Activated T-helper 9 cell treated with anti-CD3 and anti-CD28 coated beads, Interleukin-2, amount 50 U/mL, for 16 hours (primary cell): ENCODE results near the gene TBC1D1.

Experiments
- DNase-seq: peaks from one replicate; pipeline ENCODE4 v3.0.0-alpha.2; 2020; ENCODE audit warnings: low read depth

TBC1D1 gene

GRCh38 chr4:37991623-37992410, 100.9 kb downstream of the TBC1D1 start:
- no peak for DNase-seq

DNA sequence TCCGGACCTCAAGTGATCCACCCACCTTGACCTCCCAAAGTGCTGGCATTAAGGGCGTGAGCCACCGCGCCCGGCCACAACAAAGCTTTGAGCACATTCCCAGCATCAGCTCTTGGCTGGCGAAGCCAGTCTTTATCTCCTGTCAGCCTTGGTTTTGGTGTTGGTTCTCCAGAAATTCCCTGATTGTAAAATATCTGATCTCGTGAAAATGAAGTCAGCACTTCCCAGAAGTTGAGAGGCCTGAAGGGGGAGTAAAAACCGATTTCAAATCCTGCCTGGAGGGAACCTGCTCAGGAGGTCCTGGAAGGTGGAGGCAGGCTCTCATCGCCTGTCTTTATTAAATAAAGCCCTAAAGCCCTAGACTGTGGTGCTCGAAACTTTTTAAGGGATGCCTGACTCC, 102.9 kb downstream of the TBC1D1 start:
- DNase-seq: no peak

- no peak for DNase-seq
Observed at GRCh38 chr4:37994569-37994968, 103.7 kb downstream of the TBC1D1 start.

DNA sequence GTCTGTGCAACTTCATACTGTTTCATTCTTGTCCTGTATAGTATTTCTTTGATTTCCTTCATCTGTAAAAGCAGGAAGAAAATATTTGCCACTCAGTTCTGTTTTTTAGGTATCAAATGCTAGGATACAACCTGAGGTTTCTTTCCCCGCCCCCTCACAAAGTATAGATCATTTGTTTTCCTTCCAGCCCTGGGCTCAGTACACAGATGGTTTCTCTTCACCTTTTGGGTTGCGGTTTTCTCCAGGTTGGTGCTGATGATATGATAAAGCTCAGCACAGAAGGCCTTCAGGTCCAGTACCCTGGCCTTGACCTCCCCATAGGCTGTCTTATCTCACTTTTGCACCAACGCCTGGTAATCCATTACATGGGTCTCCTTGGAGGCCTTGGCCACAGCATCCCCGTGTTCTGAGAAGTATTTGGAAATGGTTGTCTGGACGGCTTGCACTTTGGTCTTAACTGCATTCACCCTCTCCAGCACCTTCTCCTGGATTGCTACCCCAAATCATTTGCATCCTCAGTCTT, 104.5 kb downstream of the TBC1D1 start:
- no peak for DNase-seq

- DNase-seq: no peak
Observed at GRCh38 chr4:37995981-37996775, 105.3 kb downstream of the TBC1D1 start.

DNA sequence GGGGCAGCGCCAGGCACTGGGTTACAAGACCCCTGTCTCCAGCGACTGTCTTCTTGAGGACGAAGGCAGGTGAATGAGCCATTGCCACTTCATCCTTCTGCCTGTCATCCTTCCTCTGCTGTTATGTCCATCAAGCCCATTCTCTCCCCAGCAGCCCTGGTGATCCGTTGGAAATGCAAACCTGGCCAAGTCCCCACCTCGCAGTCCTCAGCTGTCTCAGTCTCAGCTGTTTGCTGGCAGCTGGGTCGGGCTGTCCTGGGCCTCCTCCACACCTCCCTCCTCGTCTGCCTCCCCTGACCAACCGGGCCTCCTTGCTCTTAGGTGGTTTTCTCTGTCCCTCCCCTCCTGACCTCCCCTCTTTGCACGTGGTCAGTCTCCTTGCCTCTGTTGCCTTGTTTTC, 107.3 kb downstream of the TBC1D1 start:
- DNase-seq: no peak

DNA sequence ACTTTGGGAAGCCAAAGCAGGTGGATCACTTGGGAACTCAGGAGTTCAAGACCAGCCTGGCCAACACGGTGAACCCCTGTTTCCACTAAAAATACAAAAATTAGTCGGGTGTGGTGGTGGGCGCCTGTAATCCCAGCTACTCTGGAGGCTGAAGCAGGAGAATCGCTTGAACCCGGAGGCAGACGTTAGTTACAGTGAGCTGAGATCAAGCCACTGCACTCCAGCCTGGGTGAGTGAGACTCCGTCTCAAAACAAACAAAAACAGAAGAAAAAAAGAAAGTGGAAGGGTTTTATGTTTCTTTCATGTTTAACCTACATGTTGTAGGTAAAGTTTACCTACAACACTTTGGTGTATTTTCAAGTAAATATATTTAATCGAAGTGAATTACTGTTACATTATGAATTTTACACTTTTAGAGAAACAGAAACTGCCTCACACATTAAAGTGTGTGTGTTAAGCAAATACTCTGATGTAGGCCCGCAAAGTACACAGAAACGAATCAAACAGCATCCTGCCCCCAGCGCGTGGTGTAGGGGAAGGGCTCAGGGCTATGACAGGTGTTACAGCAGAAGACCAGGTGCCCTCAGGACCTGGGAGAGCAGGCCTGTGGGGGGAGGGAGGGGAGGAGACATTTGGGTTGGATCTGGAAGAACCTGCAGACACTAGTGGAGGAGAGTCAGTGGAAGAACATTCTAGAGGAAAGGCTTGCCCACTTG, 108.3 kb downstream of the TBC1D1 start:
- no peak for DNase-seq

DNA sequence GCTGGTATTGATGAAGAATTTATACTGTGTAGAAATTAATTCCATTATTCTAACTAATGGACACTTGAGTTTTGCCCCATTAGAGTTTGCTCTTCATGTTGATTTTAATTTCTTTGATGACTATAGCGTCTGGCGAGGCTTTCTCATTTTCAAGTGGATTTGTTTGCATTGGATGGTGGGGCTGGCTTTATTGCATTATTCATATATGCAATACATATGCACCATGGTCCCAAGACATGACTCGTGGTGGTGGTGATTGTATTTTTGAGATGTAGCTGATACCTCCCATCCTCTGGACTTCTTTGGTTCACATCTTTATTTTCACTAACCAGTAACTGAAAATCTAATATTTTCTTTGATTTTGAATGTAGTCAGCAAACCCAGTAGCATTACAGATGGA, 109.1 kb downstream of the TBC1D1 start:
- DNase-seq: no peak

DNA sequence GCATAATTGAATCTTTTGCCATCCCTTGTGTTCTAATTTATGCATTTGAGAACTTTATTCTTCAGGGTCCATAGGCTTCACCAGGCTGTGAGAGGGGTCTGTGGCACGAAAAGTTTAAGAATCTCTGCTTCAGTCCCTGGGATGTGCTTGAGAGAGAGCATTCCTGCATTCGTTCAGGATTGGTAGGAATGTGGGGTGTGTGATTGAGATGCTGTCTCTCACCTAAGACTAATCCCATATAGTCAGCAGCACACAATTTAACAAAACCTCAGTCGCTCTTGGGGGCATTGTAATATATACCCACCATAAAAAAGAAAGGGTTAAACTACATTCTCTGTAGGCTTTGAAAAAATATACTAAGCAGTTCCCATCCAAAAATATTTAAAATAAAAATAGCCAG, 111.0 kb downstream of the TBC1D1 start:
- DNase-seq: no peak

DNA sequence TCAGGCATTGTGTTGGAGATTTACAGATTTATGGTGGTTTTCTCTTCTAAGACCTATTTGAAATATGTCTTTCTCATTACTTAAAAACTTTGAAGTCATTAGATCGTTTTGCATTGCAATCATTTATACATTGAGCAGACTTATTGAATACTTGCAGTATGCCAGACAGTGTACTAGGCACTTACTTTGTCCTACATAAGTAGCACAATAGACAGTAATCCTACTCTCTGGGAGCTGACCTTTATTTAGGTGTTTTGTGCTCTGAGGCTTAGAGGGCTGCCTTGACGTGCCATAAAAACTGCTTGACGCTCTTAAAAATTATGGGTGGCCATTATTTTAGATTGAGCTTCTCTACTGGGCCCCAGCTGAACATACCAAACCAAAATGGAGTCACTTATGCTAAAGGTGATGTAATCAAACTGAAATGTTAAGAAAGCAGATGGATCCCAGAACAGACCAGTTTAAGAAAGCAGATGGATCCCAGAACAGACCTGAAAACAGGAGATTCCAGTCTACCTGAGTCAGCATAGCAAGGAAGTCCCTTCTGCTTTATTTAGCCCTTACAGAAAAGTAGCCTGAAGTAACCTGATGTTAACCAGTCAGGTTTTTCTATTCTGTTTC, 111.7 kb downstream of the TBC1D1 start:
- no peak for DNase-seq

- no peak for DNase-seq
Observed at GRCh38 chr4:38003102-38003501, 112.2 kb downstream of the TBC1D1 start.

DNA sequence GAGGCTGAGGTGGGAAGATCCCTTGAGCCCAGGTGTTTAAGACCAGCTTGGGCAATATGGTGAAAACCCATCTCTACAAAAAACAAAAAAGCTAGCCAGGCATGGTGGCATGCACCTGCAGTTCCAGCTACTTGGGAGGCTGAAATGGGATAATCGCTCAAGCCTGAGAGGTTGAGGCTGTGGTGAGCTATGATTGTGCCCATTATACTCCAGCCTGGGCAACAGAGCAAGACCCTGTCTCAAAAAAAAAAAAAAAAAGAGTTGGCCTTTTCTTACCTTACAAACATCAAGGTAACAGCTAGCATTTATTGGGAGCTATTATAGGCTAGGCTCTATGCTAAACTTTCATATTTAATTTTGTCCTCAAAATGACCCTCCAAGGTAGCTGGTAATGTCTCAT, 112.7 kb downstream of the TBC1D1 start:
- no peak for DNase-seq

GRCh38 chr4:38004062-38004461, 113.2 kb downstream of the TBC1D1 start:
- no peak for DNase-seq

DNA sequence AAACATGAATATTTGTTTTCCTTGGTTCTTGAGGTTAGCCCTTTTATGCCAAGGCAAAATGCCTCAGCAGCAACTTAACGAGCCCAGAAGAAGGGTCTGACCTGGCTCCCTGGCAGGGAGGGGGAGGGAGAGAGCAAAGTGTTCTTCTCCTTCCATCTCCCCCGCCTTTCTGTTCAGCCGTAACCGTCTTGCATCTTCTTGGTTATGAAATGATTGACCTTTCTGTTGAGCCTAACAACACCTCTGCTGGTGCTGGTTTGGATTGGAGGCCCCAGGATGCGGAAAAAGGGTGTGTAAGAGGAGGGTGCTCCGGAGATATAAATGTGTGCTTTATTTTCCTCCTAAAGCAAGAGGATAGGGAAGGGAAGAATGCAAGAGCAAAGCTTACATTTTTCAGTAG, 114.0 kb downstream of the TBC1D1 start:
- no peak for DNase-seq

- no peak for DNase-seq
Observed at GRCh38 chr4:38005637-38006036, 114.8 kb downstream of the TBC1D1 start.

- DNase-seq: no peak
Observed at GRCh38 chr4:38007645-38008044, 116.8 kb downstream of the TBC1D1 start.

GRCh38 chr4:38008571-38009021, 117.7 kb downstream of the TBC1D1 start:
- DNase-seq: no peak

GRCh38 chr4:38009421-38009820, 118.5 kb downstream of the TBC1D1 start:
- DNase-seq: no peak

GRCh38 chr4:38009949-38010348, 119.1 kb downstream of the TBC1D1 start:
- DNase-seq: no peak

GRCh38 chr4:38011511-38012162, 120.8 kb downstream of the TBC1D1 start:
- no peak for DNase-seq
